H1 (cell line): ENCODE measurements around the gene ZNF581.

ENCODE experiments used
- BCL11A ChIP-seq, 2 experiments: IDR thresholded peaks; one replicate each; pipeline ENCODE4 v1.6.1; 2011; ENCODE audit warnings: low read depth in 2 of 2, low read length in 2 of 2, mild to moderate bottlenecking in 2 of 2
- CREB1 ChIP-seq: IDR thresholded peaks from 2 replicates; pipeline ENCODE4 v1.6.1; 2012; ENCODE audit warnings: inconsistent platforms
- CTCF ChIP-seq, 3 experiments: IDR thresholded peaks; 1 replicate in 2 of 3; 2 replicates in 1 of 3; pipeline versions ENCODE4 v1.5.1 to v1.6.1; 2011; ENCODE audit warnings: low read length in 3 of 3, mild to moderate bottlenecking in 3 of 3, inconsistent platforms in 2 of 3, low read depth in 1 of 3, moderate library complexity in 1 of 3; ENCODE audit not compliant: insufficient read depth in 1 of 3; ENCODE audit errors: control extremely low read depth in 1 of 3
- EGR1 ChIP-seq: IDR thresholded peaks from 2 replicates; pipeline ENCODE4 v1.6.1; 2011; ENCODE audit warnings: low read depth, low read length, borderline replicate concordance
- JUND ChIP-seq: IDR thresholded peaks from 2 replicates; pipeline ENCODE4 v1.6.1; 2011; ENCODE audit warnings: mild to moderate bottlenecking, improper control_type of control experiment, low read length
- NRF1 ChIP-seq: IDR thresholded peaks from 2 replicates; pipeline ENCODE4 v1.6.1; 2011; ENCODE audit warnings: mild to moderate bottlenecking, low read depth, low read length, improper control_type of control experiment
- POLR2A ChIP-seq, 2 experiments: IDR thresholded peaks; 1 replicate in 1 of 2; 2 replicates in 1 of 2; pipeline ENCODE4 v1.6.1; 2011; ENCODE audit warnings: low read depth in 2 of 2, low read length in 2 of 2, mild to moderate bottlenecking in 2 of 2; ENCODE audit errors: control extremely low read depth in 1 of 2
- RAD21 ChIP-seq, 2 experiments: IDR thresholded peaks in 1 of 2; conservative IDR thresholded peaks in 1 of 2; 2 replicates each; pipeline ENCODE4 v1.6.1; 2011; ENCODE audit warnings: low read depth in 2 of 2, low read length in 2 of 2, improper control_type of control experiment in 1 of 2, inconsistent platforms in 1 of 2, mild to moderate bottlenecking in 1 of 2, moderate library complexity in 1 of 2
- YY1 ChIP-seq: IDR thresholded peaks from 2 replicates; pipeline ENCODE4 v1.6.1; 2011; ENCODE audit warnings: low read depth, mild to moderate bottlenecking, low read length

GRCh38 chr19:55624109-55625003 is 19.1 kb upstream of the ZNF581 start, which contains the start of gene ZNF784:
- no peak for TF ChIP-seq BCL11A (IDR thresholded peaks at IDR 0.05; ENCODE audit: low read depth in 2 of 2, low read length in 2 of 2)
- no peak for TF ChIP-seq CTCF (IDR thresholded peaks at IDR 0.05; ENCODE audit: control extremely low read depth in 1 of 3, insufficient read depth in 1 of 3, low read depth in 1 of 3, low read length in 3 of 3)
- peak; percentile 62 to 86 for TF ChIP-seq POLR2A (IDR thresholded peaks at IDR 0.05; ENCODE audit: control extremely low read depth in 1 of 2, low read depth in 2 of 2, low read length in 2 of 2)
- peak; percentile 67 for TF ChIP-seq NRF1
- TF ChIP-seq CREB1, result no peak
- no peak for TF ChIP-seq JUND
- no peak for TF ChIP-seq EGR1
- TF ChIP-seq RAD21 (IDR thresholded peaks at IDR 0.05 in 1 of 2, conservative IDR thresholded peaks at IDR 0.05 in 1 of 2; ENCODE audit: low read depth in 2 of 2, low read length in 2 of 2), result no peak
- TF ChIP-seq YY1, result peak; percentile 98
